Measurements from ENCODE around the gene SETD1A.

DNA sequence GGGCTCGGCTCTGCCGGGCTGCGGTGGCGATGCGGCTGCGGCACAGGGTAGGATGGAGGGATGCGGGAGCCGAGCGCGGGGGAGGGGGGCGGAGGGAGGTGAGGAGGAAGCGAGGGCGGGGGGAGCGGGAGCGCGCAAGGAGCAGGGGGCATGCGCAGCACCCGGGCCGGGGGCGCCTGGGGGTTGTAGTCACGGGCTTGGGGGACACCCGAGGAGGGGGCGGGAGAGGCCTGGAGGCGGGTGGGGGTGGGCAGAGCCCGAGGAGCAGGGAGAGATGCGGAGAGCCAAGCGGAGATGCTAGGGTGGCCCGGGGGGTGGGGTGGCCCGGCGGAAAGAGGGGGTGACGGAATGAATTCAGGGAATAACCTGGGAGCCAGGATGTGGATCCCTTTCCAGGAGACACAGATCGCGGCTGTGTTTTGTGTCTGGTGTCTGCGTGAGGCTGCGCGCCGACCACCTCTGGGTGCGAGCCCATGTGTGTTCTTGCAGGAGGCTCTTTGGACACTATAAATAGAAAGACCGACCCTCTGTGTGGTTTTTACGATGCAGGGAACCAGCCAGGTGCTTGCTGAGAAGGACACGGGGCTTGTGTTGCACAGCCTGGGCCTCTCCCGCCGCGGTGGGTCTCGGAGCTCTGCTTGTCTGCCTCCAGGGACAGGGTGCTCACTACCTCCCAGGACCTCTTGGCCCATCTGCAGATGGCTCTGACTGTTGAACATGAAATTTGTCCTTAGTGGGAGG, 53.2 kb downstream of the SETD1A start, which contains the start of gene STX1B:
- TF ChIP-seq, protein P1, sequence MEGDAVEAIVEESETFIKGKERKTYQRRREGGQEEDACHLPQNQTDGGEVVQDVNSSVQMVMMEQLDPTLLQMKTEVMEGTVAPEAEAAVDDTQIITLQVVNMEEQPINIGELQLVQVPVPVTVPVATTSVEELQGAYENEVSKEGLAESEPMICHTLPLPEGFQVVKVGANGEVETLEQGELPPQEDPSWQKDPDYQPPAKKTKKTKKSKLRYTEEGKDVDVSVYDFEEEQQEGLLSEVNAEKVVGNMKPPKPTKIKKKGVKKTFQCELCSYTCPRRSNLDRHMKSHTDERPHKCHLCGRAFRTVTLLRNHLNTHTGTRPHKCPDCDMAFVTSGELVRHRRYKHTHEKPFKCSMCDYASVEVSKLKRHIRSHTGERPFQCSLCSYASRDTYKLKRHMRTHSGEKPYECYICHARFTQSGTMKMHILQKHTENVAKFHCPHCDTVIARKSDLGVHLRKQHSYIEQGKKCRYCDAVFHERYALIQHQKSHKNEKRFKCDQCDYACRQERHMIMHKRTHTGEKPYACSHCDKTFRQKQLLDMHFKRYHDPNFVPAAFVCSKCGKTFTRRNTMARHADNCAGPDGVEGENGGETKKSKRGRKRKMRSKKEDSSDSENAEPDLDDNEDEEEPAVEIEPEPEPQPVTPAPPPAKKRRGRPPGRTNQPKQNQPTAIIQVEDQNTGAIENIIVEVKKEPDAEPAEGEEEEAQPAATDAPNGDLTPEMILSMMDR (conservative IDR thresholded peaks at IDR 0.05), result no peak
- no peak for TF ChIP-seq ZFX (IDR thresholded peaks at IDR 0.05)
